CD4-positive, alpha-beta T cell (primary cell): Measurements from ENCODE around the gene HMSD. TPM values are rescaled to one million over a fixed set of nuclear protein-coding genes. Genes with fewer than 3 reads are reported as not detected.

Experiments used
- ATAC-seq: fragments of 200-7000 bp; cut with Tn5 transposase; one replicate; pipeline ENCODE4 v1.10.0; 2022; ENCODE audit warnings: mild to moderate bottlenecking; ENCODE audit not compliant: poor library complexity
- CTCF ChIA-PET: fragments of 350-600 bp; sonication (Branson Sonifier 250); formaldehyde crosslinking; loops from one replicate; lab custom pipeline; 2021; ENCODE audit warnings: antibody characterized with exemption, inconsistent platforms; lab: Charles Lee
- POLR2A ChIA-PET: fragments of 350-600 bp; sonication (Branson Sonifier 250); formaldehyde crosslinking; loops from one replicate; lab custom pipeline; 2021; ENCODE audit warnings: antibody characterized with exemption, inconsistent platforms; lab: Charles Lee
- DNase-seq, 14 experiments: peaks; one replicate each; pipeline ENCODE4 v3.0.0-alpha.2; 2013 to 2020; ENCODE audit warnings: mixed read lengths in 2 of 14
- H3K27ac ChIP-seq, 2 donors: one replicate each; pipeline versions ENCODE4 v1.5.1 to v1.7.0; 2013; ENCODE audit warnings: low read length in 2 of 2, low read depth in 1 of 2, mild to moderate bottlenecking in 1 of 2
- H3K27me3 ChIP-seq, 2 experiments: 1 replicate in 1 of 2; 2 replicates in 1 of 2; pipeline versions ENCODE4 v1.6.1 to v1.7.0; 2013; ENCODE audit warnings: low read length in 2 of 2, control low read depth in 1 of 2, mild to moderate bottlenecking in 1 of 2, moderate library complexity in 1 of 2; ENCODE audit not compliant: insufficient read depth in 2 of 2, control insufficient read depth in 1 of 2
- H3K36me3 ChIP-seq: one replicate; pipeline ENCODE4 v1.6.1; 2013; ENCODE audit warnings: low read length, control low read depth; ENCODE audit not compliant: insufficient read depth
- H3K4me1 ChIP-seq: one replicate; pipeline ENCODE4 v1.6.1; 2013; ENCODE audit warnings: low read length, control low read depth; ENCODE audit not compliant: insufficient read depth
- H3K4me3 ChIP-seq: one replicate; pipeline ENCODE4 v1.5.1; 2013; ENCODE audit warnings: mild to moderate bottlenecking, low read length, moderate library complexity
- H3K9me3 ChIP-seq, 2 experiments: 1 replicate in 1 of 2; 2 replicates in 1 of 2; pipeline versions ENCODE4 v1.6.1 to v1.7.0; 2013; ENCODE audit warnings: low read length in 2 of 2, mild to moderate bottlenecking in 2 of 2, control low read depth in 1 of 2, moderate library complexity in 1 of 2; ENCODE audit not compliant: control insufficient read depth in 1 of 2, insufficient read depth in 1 of 2
- H3K27ac Mint-ChIP-seq: one replicate; pipeline ENCODE4 v1.8.0; 2020; ENCODE audit warnings: mixed read lengths
- H3K27me3 Mint-ChIP-seq: one replicate; pipeline ENCODE4 v1.8.0; 2021; ENCODE audit warnings: mixed read lengths
- H3K36me3 Mint-ChIP-seq: one replicate; pipeline ENCODE4 v1.8.0; 2021; ENCODE audit warnings: low read depth, mixed read lengths
- H3K4me1 Mint-ChIP-seq: one replicate; pipeline ENCODE4 v1.8.0; 2021; ENCODE audit warnings: low read depth, mixed read lengths
- H3K4me3 Mint-ChIP-seq: one replicate; pipeline ENCODE4 v1.8.0; 2020; ENCODE audit warnings: mild to moderate bottlenecking, mixed read lengths
- H3K9me3 Mint-ChIP-seq: one replicate; pipeline ENCODE4 v1.8.0; 2020; ENCODE audit warnings: mixed read lengths
- intact Hi-C, 2 experiments: fragments of 100-400 bp; cut with DNase I in 1 of 2; cut with micrococcal nuclease in 1 of 2; formaldehyde crosslinking; loops; one replicate each; pipeline versions ENCODE4 v1.15.1 to v1.9.0; 2023 to 2025; cut with DNase I, micrococcal nuclease
- total RNA-seq, 174 experiments: library from RNA in 2 of 174; stranded (reverse) in 2 of 174; gene quantifications; one replicate each; pipeline ENCODE4 v1.2.3 and lab custom pipeline; 2021 to 2026
- TF ChIP-seq, protein P1 (sequence below): fragments of 200-600 bp; IDR thresholded peaks from one replicate; pipeline ENCODE4 v1.8.0; 2022; ENCODE audit warnings: antibody characterized with exemption, mild to moderate bottlenecking

HMSD gene
- total RNA-seq, 2 experiments from 2014 or later, result not detected

DNA sequence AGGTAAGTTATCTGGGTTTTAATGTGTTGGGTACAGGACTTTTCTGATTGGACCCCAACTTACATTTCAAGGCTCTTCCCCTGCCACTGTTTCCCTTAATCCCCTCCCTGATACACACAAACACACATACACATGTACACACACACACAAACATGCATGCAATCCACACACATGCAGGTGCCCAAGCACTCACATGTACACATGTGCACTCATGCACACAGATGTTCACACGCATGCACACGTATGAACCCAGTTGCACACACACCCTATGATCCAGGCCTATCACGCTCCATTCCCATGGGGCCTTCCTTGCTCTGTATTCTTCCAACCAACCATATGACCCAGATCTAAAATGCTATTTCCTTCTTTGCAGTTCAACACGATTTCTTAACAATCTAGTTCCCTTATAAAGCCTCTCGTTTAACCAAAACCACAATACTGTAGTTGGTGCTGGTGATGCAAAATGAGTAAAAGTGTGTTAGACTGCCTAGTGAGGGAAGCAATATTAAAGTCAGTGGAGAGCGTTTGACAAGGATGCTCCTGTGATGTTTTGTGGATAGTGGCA, 31.9 kb downstream of the HMSD start:
- Mint-ChIP-seq H3K27ac (no peak overlapping the region), H3K36me3 (peaks cover 54% of the 10 kb centered on the region), H3K4me3 (no peak overlapping the region), H3K27me3 (no peaks in the 10 kb centered on the region), H3K4me1 (peaks cover 7% of the 10 kb centered on the region), H3K9me3 (no peaks in the 10 kb centered on the region)
- peaks cover 5% of the 10 kb centered on the region for H3K4me1 ChIP-seq
- H3K4me3 ChIP-seq, result no peak overlapping the region
- DNase-seq, result no peak
- H3K36me3 ChIP-seq, result peaks cover 50% of the 10 kb centered on the region
- no peak for ATAC-seq
- no peaks in the 10 kb centered on the region for H3K9me3 ChIP-seq
- H3K27ac ChIP-seq, result no peak overlapping the region
- H3K27me3 ChIP-seq, result no peaks in the 10 kb centered on the region
- TF ChIP-seq, protein P1, sequence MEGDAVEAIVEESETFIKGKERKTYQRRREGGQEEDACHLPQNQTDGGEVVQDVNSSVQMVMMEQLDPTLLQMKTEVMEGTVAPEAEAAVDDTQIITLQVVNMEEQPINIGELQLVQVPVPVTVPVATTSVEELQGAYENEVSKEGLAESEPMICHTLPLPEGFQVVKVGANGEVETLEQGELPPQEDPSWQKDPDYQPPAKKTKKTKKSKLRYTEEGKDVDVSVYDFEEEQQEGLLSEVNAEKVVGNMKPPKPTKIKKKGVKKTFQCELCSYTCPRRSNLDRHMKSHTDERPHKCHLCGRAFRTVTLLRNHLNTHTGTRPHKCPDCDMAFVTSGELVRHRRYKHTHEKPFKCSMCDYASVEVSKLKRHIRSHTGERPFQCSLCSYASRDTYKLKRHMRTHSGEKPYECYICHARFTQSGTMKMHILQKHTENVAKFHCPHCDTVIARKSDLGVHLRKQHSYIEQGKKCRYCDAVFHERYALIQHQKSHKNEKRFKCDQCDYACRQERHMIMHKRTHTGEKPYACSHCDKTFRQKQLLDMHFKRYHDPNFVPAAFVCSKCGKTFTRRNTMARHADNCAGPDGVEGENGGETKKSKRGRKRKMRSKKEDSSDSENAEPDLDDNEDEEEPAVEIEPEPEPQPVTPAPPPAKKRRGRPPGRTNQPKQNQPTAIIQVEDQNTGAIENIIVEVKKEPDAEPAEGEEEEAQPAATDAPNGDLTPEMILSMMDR, result no peak
- intact Hi-C loops, result no loop called here
- POLR2A ChIA-PET, result no interaction called here
- CTCF ChIA-PET, result interaction anchor here (1.5 to 1.6 kb wide), 2 partner anchors 17 kb away, joined by 3 to 6 read pairs; no protein-coding TSS in a partner anchor

DNA sequence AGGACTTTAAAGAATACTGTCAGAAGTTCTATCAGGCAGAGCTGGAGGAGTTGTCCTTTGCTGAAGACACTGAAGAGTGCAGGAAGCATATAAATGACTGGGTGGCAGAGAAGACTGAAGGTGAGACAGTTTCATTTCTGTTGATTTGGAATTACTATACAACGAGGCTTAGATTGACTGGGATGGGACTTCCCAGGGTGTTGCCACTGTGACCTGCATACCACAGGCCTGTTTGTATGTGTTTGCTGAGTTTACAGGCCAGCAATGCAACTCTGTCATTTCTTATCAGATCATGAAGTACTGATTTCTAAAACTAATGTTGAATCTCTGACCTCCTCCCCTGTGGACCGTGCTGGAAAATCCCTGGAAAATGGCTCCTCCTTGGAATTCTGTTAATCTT, 32.6 kb downstream of the HMSD start:
- TF ChIP-seq, protein P1, result no peak
- intact Hi-C loops, result no loop called here
- ChIA-PET POLR2A (no interaction called here), CTCF (interaction anchor here (1.6 kb wide), 1 partner anchor 18 kb away, joined by 3 read pairs; no protein-coding TSS in a partner anchor)
- H3K27ac Mint-ChIP-seq, result no peak overlapping the region
- peaks cover 7% of the 10 kb centered on the region for H3K4me1 Mint-ChIP-seq
- ATAC-seq (no peak), DNase-seq (no peak)
- no peaks in the 10 kb centered on the region for H3K9me3 Mint-ChIP-seq
- Histone ChIP-seq H3K4me1 (peaks cover 5% of the 10 kb centered on the region), H3K27me3 (no peaks in the 10 kb centered on the region), H3K27ac (no peak overlapping the region), H3K36me3 (peaks cover 57% of the 10 kb centered on the region), H3K4me3 (no peak overlapping the region), H3K9me3 (no peaks in the 10 kb centered on the region)
- peaks cover 61% of the 10 kb centered on the region for H3K36me3 Mint-ChIP-seq
- H3K4me3 Mint-ChIP-seq, result no peak overlapping the region
- no peaks in the 10 kb centered on the region for H3K27me3 Mint-ChIP-seq

- H3K27me3 Mint-ChIP-seq, result no peaks in the 10 kb centered on the region
- DNase-seq (no peak), ATAC-seq (no peak)
- peaks cover 63% of the 10 kb centered on the region for H3K36me3 ChIP-seq
- TF ChIP-seq, protein P1, result no peak
- ChIA-PET POLR2A (no interaction called here), CTCF (interaction anchor here (1.6 kb wide), 1 partner anchor 19 kb away, joined by 3 read pairs; no protein-coding TSS in a partner anchor)
- peaks cover 64% of the 10 kb centered on the region for H3K36me3 Mint-ChIP-seq
- H3K4me1 ChIP-seq, result peaks cover 5% of the 10 kb centered on the region
- H3K9me3 ChIP-seq, result no peaks in the 10 kb centered on the region
- no peaks in the 10 kb centered on the region for H3K27me3 ChIP-seq
- peaks cover 7% of the 10 kb centered on the region for H3K4me1 Mint-ChIP-seq
- H3K27ac ChIP-seq, result no peak overlapping the region
- no peaks in the 10 kb centered on the region for H3K9me3 Mint-ChIP-seq
- no peak overlapping the region for H3K27ac Mint-ChIP-seq
- intact Hi-C loops, result no loop called here
- no peak overlapping the region for H3K4me3 ChIP-seq
- H3K4me3 Mint-ChIP-seq, result no peak overlapping the region
Observed at GRCh38 chr18:63982361-63982760, 33.3 kb downstream of the HMSD start.
